Transverse colon (tissue), 4 donors: ENCODE results near the gene ZFP57. TPM values are rescaled to one million over a fixed set of nuclear protein-coding genes. Genes with fewer than 3 reads are reported as not detected.

Experiments
- DNase-seq: peaks from one replicate; pipeline ENCODE4 v3.0.0-alpha.2; 2019
- H3K27ac ChIP-seq, 4 donors: fragments of 200-600 bp; sonication (generic); 2 replicates each; pipeline ENCODE4 v1.5.1; 2016 to 2018; ENCODE audit warnings: inconsistent platforms in 4 of 4
- H3K27me3 ChIP-seq: fragments of 200-600 bp; sonication (generic); 2 replicates; pipeline ENCODE4 v1.5.1; 2017; ENCODE audit warnings: inconsistent platforms
- H3K36me3 ChIP-seq, 4 donors: fragments of 200-600 bp; sonication (generic); 2 replicates each; pipeline ENCODE4 v1.5.1; 2017 to 2019; ENCODE audit warnings: inconsistent platforms in 4 of 4
- H3K4me1 ChIP-seq, 4 donors: fragments of 200-600 bp; sonication (generic); 2 replicates each; pipeline ENCODE4 v1.5.1; 2017 to 2020; ENCODE audit warnings: inconsistent platforms in 4 of 4
- H3K4me3 ChIP-seq, 4 donors: fragments of 200-600 bp; sonication (generic); 1 replicate in 1 of 4; 2 replicates in 3 of 4; pipeline versions ENCODE4 v1.5.1 to v1.6.1; 2017 to 2019; ENCODE audit warnings: inconsistent platforms in 4 of 4
- H3K9me3 ChIP-seq, 2 donors: fragments of 200-600 bp; sonication (generic); 2 replicates each; pipeline ENCODE4 v1.5.1; 2017 to 2019; ENCODE audit warnings: inconsistent platforms in 2 of 2
- EP300 ChIP-seq: sonication (generic); formaldehyde crosslinking; IDR thresholded peaks from one replicate; pipeline ENCODE4 v1.6.1; 2017; ENCODE audit warnings: antibody characterized with exemption, low read depth
- POLR2A ChIP-seq: fragments of 450-650 bp; IDR thresholded peaks from one replicate; pipeline ENCODE4 v1.6.1; 2016; ENCODE audit warnings: antibody characterized with exemption, mild to moderate bottlenecking, moderate library complexity
- POLR2AphosphoS5 ChIP-seq, 3 donors: sonication (generic); formaldehyde crosslinking; IDR thresholded peaks; one replicate each; pipeline ENCODE4 v1.6.1; 2016; ENCODE audit warnings: antibody characterized with exemption in 3 of 3
- WGBS, 2 donors: methylation state at CpG; one replicate each; pipeline ENCODE4 v1.1.5; 2018; ENCODE audit warnings: low coverage in 1 of 2; 5-methylcytosine and 5-hydroxymethylcytosine counted together
- in situ Hi-C, 4 donors: fragments of 200-750 bp; cut with MboI; loops; one replicate each; pipeline versions ENCODE4 v1.15.0 to v1.15.1; 2017; ENCODE audit warnings: low sequenced_read_pairs in 3 of 4, low pct_ligation_motif_present in 1 of 4, low pct_unique_long_range_greater_than_20kb in 1 of 4
- intact Hi-C: fragments of 100-400 bp; cut with DNase I; formaldehyde crosslinking; loops from one replicate; pipeline ENCODE4 v1.15.1; 2023; ENCODE audit warnings: low total_unique reads
- total RNA-seq, 4 donors: library from RNA; depleted of rRNA; stranded (reverse); fragments of >200 nt; gene quantifications; one replicate each; pipeline ENCODE4 v1.1.0, GENCODE V29; 2016
- TF ChIP-seq, protein P1 (sequence below), 5 experiments: fragments of 200-600 bp in 3 of 5; fragments of 450-650 bp in 2 of 5; sonication (generic) in 3 of 5; IDR thresholded peaks; 1 replicate in 2 of 5; 2 replicates in 3 of 5; pipeline ENCODE4 v1.5.1; 2016 to 2017; ENCODE audit warnings: antibody characterized with exemption in 5 of 5, inconsistent platforms in 3 of 5, mild to moderate bottlenecking in 2 of 5, moderate library complexity in 1 of 5

Gene ZFP57
- total RNA-seq, 4 donors from 2014 or later: 0.27 TPM; not detected in 3

DNA sequence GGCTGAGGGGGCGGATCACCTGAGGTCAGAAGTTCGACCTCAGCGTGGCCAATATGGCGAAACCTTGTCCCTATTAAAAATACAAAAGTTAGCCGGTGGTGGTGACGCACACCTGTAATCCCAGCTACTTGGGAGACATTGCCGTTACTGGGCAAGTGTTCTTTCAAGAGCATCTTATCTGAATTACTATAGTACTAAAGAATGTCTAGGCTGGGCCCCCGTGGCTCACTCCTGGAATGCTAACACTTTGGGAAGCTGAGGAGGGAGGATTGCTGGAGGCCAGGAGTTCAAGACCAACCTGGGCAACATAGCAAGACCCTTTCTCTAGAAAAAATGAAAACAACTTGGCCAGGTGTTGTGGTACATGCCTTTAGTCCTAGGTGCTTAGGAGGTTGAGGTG, 859 bp upstream of the ZFP57 start:
- Histone ChIP-seq H3K36me3 (no peaks in the 10 kb centered on the region), H3K27ac (no peak overlapping the region), H3K4me3 (no peak overlapping the region), H3K9me3 (no peaks in the 10 kb centered on the region), H3K4me1 (no peaks in the 10 kb centered on the region), H3K27me3 (no peaks in the 10 kb centered on the region)
- in situ Hi-C loops: no loop called here
- TF ChIP-seq, protein P1, sequence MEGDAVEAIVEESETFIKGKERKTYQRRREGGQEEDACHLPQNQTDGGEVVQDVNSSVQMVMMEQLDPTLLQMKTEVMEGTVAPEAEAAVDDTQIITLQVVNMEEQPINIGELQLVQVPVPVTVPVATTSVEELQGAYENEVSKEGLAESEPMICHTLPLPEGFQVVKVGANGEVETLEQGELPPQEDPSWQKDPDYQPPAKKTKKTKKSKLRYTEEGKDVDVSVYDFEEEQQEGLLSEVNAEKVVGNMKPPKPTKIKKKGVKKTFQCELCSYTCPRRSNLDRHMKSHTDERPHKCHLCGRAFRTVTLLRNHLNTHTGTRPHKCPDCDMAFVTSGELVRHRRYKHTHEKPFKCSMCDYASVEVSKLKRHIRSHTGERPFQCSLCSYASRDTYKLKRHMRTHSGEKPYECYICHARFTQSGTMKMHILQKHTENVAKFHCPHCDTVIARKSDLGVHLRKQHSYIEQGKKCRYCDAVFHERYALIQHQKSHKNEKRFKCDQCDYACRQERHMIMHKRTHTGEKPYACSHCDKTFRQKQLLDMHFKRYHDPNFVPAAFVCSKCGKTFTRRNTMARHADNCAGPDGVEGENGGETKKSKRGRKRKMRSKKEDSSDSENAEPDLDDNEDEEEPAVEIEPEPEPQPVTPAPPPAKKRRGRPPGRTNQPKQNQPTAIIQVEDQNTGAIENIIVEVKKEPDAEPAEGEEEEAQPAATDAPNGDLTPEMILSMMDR (IDR thresholded peaks at IDR 0.05): no peak
- TF ChIP-seq POLR2AphosphoS5 (IDR thresholded peaks at IDR 0.05) (no peak), POLR2A (no peak), EP300 (no peak)
- 79 to 89% methylated on average over 4 to 8 of the region's 8 CpGs for WGBS, 2 donors
- intact Hi-C loops: no loop called here
- no peak for DNase-seq

DNA sequence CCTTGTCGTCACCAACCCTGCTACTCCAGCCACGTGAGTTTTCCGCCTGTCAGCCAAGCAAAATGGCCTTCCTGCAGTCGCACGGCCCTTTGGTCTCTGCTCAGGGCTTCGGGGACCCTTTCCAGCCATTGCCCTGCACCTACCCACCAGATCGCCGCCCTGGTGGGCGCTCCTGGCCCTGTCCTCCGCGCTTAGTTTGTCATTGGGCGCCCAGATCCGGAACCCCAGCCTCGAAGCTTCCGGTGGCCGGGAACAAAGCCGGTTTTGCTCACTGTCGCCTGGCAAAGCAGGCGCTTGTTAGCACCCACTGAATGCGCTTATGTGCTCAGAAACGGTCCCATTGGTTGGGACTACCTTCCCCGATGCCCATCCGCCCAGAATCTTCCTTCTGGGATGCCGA, 536 bp downstream of the ZFP57 start:
- intact Hi-C loops (no loop called here), in situ Hi-C loops (no loop called here)
- DNase-seq: no peak
- Histone ChIP-seq H3K27me3 (no peaks in the 10 kb centered on the region), H3K9me3 (no peaks in the 10 kb centered on the region), H3K27ac (no peak overlapping the region), H3K4me3 (no peak overlapping the region), H3K4me1 (no peaks in the 10 kb centered on the region), H3K36me3 (no peaks in the 10 kb centered on the region)
- no peak for TF ChIP-seq EP300
- TF ChIP-seq POLR2A: no peak
- TF ChIP-seq POLR2AphosphoS5 (IDR thresholded peaks at IDR 0.05): no peak
- TF ChIP-seq, protein P1 (IDR thresholded peaks at IDR 0.05): no peak
- 76% methylated on average over 24 of the region's 24 CpGs; no CpG with 5 or more reads in 1 of the 2 donors for WGBS, 2 donors

DNA sequence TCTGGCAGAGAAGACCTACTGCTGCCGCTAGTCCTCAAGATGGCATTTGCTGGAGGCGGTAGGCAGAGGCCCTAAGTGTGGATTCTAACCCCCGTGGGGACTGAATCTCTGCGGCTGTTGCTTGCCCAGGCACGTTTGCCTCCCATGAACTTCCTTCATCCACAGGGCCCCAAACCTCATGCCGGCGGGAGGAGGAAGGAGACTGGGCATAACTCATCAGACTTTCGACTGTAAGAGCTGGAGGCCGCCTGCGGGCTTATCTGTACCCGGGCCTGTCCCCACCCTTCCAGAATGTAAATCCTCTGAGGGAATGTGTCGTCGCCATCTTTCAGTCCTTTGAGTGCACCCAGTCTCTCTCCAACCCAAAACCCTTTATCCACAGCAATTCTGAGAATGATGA, 990 bp downstream of the ZFP57 start:
- intact Hi-C loops (no loop called here), in situ Hi-C loops (no loop called here)
- Histone ChIP-seq H3K9me3 (no peaks in the 10 kb centered on the region), H3K27ac (no peak overlapping the region), H3K36me3 (no peaks in the 10 kb centered on the region), H3K4me3 (no peak overlapping the region), H3K27me3 (no peaks in the 10 kb centered on the region), H3K4me1 (no peaks in the 10 kb centered on the region)
- TF ChIP-seq, protein P1 (IDR thresholded peaks at IDR 0.05): no peak
- no peak for TF ChIP-seq EP300
- TF ChIP-seq POLR2A: no peak
- no peak for TF ChIP-seq POLR2AphosphoS5 (IDR thresholded peaks at IDR 0.05)
- DNase-seq: no peak
- 55 to 83% methylated on average over 2 to 13 of the region's 13 CpGs for WGBS, 2 donors

DNA sequence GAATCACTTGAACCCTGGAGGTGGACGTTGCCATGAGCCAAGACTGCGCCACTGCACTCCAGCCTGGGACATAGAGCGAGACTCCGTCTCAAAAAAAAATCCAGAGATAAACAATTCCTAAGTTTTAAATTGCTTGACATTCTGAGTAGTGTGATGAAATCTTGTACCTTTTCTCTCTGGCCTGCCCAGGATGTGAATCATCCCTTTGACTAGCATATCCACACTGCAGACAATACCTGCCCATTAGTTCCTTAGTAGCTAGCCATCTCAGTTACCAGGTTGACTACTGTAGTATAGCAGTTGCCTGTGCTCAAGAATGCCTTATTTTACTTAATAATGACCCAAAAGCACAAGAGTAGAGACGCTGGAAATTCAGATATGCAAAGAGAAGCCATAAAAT, 2.8 kb downstream of the ZFP57 start:
- H3K4me1 ChIP-seq: no peaks in the 10 kb centered on the region
- H3K36me3 ChIP-seq: no peaks in the 10 kb centered on the region
- H3K27ac ChIP-seq: no peak overlapping the region
- 65 to 78% methylated on average over 5 of the region's 5 CpGs for WGBS, 2 donors
- no peaks in the 10 kb centered on the region for H3K9me3 ChIP-seq
- H3K4me3 ChIP-seq: no peak overlapping the region
- no peaks in the 10 kb centered on the region for H3K27me3 ChIP-seq
- no peak for DNase-seq
- in situ Hi-C loops: no loop called here
- TF ChIP-seq POLR2A (no peak), POLR2AphosphoS5 (IDR thresholded peaks at IDR 0.05) (no peak), EP300 (no peak)
- TF ChIP-seq, protein P1 (IDR thresholded peaks at IDR 0.05): no peak
- intact Hi-C loops: no loop called here
